D341Med (cell line): ENCODE measurements around the gene ZNF234.
"Not testable (repeated sequence)": the region's sequence is repeated elsewhere in the genome, so short reads cannot be mapped to it uniquely, and the experiment has no call there.

ENCODE experiments used
- DNase-seq: peaks from one replicate; pipeline ENCODE4 v3.0.0; 2012; ENCODE audit warnings: low spot score

Gene ZNF234

DNA sequence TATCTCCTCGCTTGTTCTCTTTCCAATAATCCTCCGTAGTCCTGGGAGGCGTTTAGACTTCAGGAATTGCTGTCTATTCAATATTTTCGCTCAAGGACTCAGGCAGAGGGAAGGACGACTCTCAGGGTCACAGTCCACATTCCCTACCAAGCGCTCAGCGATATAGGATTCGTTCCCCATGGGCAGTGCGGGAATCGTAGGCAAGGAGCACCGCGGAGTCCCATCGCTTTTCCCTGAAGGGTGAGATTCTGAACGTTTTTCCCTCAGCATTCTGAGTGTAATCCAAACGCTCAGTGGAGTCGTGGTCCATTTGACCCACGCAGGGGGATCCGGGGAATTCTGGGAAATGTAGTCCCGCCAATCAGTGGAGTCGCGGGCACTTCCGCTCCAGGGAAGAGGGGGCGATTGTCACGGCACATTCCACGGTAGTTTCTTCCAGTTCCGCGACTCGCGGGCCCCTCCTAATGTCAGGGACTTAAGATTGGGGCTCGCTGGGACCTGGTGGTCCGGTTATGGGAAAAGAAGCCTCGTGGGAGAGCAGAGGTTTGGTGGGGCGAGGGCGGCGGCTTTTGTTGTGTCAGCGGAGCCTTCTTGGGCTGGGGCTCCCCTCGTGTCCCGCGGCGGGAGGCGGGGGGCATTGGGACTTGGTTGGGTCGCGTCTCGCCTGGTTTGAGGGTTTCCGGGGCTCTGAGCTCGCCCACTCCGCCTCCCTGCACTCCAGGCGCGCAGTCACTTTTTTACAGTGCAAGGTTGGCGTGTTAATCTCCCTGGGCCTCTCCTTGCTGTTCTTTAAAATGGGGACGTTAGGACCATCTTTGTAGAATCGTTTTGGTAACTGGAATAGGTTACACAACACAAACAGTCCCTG is at the start of gene ZNF234:
Gene ZNF234, plus strand, starts transcription at position 364 of the 868 bp plus-strand sequence. CDS start 3,079 bp downstream, outside the sequence.
- DNase-seq: peak; percentile 91

- no peak for DNase-seq
These were observed 49.2 kb upstream of the ZNF234 start for GRCh38 chr19:44092108-44092507.

DNA sequence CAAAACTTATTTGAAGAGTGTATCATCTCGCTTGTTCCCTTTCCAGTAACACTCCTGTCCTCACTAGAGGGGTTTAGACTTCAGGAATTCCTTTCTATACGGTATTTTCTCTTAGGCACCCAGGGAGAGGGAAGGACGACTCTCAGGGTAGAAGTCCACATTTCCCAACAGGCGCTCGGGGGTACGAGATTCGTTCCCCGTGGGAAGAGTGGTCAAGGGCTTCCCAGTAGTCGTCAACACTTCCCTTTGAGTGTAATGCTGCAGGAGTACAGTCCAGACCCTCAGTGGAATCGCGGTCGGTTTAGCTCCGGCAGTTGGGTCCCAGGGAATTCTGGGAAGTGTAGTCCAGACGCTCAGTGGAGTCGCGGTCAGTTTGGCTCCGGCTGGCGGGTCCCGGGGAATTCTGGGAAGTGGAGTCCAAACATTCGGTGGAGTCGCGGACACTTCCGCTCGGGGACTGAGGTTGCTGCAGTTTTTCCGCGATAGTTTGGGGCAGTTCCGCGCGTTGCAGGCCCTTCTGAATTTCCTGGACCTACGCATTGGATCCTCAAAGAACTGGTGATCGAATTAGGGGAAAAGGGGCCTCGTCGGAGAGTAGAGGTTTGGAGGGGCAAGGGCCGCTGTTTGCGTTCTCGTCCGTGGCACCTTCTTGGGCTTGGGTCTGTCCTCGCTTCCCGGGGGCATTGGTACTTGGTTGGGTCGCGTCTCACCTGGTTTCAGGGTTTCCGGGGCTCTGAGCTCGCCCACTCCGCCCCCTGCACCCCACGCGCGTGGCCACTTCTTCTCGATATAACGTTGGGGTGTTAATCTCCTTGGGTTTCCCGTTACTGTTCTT is 47.2 kb upstream of the ZNF234 start, which contains the start of gene ZNF224:
Gene ZNF224, plus strand, starts transcription at position 431 of the 835 bp plus-strand sequence. CDS start 3,513 bp downstream, outside the sequence.
- DNase-seq: peak; percentile 92

DNA sequence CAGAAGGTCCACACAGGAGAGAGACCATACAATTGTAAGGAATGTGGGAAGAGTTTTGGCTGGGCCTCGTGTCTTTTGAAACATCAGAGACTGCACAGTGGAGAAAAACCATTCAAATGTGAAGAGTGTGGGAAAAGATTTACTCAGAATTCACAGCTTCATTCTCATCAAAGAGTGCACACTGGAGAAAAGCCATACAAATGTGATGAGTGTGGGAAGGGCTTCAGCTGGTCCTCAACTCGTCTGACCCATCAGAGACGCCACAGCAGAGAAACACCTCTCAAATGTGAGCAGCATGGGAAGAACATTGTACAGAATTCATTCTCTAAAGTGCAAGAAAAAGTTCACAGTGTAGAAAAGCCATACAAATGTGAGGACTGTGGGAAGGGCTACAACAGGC is 33.6 kb upstream of the ZNF234 start:
- no peak for DNase-seq

DNA sequence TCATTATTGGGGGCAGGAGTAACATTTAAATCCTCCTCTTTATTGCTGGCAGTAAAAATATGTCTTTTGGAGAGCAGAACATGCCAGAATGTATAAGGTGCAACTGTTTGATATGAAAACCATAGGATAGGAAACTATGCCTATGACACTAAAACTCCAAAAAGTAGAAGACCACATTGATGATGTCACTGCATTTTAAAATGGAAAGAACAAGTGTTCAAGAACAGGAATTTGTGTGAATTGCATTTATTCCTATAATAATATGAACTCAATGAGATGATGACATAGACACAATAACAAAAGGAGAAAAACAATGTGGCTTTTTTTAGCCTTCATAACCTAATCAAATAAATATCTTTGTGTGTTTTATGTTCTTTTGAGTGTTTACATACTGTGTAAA is 31.9 kb upstream of the ZNF234 start:
- DNase-seq: no peak

- DNase-seq: peak; percentile 33
These were observed 29.4 kb upstream of the ZNF234 start for GRCh38 chr19:44111910-44112463.

DNA sequence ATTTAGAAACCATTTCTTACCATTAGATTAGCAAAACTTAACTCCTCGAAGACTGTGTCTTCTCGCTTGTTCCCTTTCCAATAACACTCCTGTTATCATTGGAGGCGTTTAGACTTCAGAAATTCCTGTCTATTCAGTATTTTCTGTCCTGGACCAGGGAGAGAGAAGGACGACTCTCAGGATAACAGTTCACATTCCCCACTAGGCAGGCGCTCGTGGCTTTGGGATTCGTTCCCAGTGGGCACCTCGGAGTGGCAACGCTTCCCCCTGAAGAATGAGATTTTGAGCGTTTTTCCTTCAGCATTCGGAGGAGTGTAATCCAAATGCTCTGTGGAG is 28.6 kb upstream of the ZNF234 start:
- no peak for DNase-seq

DNA sequence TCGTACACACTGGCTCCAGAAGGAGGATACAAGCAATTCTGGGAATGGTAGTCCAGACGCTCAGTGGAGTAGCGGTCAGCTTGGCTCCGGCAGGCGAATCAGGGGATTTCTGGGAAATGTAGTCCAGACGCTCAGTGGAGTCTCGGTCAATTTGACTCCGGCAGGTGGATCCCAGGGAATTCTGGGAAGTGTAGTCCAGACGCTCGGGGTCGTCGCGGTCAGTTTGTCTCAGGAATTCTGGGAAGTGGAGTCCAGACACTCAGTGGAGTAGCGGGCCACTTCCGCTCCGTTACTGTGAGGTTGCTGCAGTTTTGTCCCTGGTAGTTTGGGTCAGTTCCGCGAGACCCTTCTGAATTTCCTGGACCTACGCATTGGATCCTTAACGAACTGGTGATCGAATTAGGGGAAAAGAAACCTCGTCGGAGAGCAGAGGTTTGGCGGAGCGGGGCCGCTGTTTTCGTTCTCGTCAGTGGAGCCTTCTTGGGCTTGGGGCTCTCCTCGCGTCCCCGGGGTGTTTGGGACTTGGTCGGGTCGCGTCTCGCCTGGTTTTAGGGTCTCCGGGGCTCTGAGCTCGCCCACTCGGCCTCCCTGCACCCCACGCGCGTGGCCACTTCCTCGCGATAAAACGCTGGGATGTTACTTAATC is 28.1 kb upstream of the ZNF234 start, which contains the start of gene ZNF225:
Gene ZNF225, plus strand, starts transcription at position 262 of the 646 bp plus-strand sequence. CDS start 2,429 bp downstream, outside the sequence.
- DNase-seq: peak; percentile 92

DNA sequence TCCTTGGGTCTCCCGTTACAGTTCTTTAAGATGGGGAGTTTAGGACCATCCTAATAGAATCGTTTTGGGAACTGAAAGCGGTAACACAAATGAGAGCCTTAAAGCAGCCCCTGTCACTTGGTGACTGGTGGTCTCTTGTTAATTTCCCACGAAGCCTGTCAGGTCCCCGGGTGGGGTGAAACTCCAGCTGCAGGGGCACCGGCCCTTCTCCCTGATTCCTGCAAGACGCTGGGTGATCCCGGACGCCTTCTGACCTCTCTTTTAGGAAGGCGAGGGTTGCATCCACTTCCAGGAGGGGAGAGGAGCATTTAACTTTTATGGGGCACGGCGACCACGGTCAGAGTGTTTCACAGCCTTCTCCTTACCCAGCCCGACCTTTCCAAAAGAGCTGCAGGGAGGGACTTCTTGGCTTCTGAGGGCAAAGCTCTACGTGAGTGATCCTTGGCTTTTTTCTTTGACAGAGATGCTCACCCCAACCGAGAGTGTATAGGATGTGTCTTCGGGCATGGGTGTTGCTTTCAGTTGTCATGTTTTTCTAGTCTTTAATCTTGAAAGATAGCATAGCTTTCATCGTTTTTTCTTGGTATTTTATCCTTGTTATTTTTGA is 27.5 kb upstream of the ZNF234 start:
- DNase-seq: peak; percentile 38

DNA sequence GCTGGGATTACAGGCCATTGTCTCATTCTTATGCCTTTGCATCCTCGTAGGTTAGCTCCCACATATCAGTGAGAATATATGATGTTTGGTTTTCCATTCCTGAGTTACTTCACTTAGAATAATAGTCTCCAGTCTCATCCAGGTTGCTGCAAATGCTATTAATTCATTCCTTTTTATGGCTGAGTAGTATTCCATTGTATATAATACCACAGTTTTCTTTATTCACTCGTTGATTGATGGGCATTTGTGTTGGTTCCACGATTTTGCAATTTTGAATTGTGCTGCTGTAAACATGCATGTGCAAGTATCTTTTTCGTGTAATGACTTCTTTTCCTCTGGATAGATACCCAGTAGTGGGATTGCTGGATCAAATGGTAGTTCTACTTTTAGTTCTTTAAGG is 20.2 kb upstream of the ZNF234 start:
- DNase-seq: not testable (repeated sequence)

GRCh38 chr19:44131955-44132354 is 9.4 kb upstream of the ZNF234 start:
- DNase-seq: no peak

DNA sequence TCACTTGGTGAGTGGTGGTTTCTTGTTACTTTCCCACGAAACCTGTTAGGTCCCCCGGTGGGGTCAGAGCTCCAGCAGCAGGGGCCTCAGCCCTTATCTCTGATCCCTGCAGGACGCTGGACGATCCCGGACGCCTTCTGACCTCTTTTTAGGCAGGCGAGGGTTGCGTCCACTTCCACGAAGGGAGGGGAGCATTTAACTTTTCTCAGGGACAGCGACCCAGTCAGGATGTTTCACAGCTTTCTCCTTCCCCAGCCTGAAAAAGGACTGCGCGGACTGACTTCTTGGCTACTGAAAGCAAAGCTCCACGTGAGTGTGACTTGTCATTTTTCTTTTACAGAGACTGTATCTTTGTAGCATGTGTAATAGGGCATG is 692 bp downstream of the ZNF234 start:
- DNase-seq: peak; percentile 35

GRCh38 chr19:44149776-44150175 is 8.4 kb downstream of the ZNF234 start:
- DNase-seq: no peak

DNA sequence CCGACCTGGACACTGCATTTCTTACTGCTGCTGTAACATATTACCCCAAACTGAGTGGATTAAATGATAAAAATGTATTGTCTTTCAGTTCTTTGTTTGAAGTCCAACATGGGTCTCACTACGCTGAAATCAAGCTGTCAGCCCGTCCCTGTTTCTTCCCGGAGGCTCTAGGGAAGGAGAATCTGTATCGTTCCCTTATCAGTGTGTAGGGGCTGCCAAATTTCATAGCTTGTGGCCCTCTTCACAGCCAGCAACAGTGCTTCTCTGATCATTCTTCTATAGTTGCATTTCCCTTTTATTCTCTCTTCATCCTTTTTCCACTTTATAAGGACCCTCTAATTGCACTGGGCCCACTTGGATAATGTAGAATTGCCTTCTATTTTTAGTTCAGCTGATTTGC is 10.1 kb downstream of the ZNF234 start:
- DNase-seq: no peak

GRCh38 chr19:44156475-44156874 is 15.1 kb downstream of the ZNF234 start:
- DNase-seq: no peak

GRCh38 chr19:44163789-44164188 is 22.4 kb downstream of the ZNF234 start:
- DNase-seq: no peak

GRCh38 chr19:44164327-44164672 is 22.9 kb downstream of the ZNF234 start:
- peak; percentile 15 for DNase-seq

DNA sequence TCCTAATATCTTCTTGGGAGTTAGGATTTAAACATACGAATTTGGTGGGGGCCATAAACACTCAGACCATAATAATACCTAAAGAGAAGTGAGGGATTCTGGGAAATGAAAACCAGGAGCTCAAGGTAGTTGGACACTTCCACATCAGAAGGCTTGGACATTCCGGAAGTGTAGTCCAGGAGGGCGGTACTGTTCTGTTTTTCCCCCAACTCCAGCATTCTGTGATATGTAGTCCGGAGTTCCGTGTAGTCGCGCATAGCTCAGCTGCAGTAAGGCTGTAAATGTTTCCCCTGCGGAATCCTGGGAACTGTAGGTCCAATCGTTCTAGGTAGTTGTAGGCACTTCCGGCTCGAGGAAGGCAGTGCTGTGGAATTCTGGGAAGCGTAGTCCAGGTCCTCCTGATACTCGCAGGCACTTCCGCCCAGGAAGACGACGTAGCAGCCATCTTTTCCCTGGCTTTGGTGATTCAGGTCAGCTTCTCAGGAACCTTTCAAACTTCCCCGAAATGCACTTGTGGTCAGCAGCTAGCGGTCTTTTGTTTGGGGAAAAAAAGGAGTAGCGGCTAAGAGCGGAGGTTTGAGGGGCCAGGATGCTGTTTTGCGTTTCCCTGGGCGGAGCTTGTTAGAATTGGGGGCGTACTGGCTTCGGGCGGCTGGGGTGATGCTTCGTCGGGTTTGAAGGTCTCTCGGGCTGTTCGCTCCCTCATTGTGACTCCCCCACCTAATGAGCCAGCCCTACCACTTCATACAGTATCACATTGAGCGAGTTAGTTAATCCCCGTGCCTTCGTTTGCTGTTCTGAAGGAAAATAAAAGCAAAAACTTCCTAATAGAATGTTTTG is 23.5 kb downstream of the ZNF234 start, which contains the start of gene ZNF226:
Gene ZNF226, plus strand, starts transcription at position 428 of the 840 bp plus-strand sequence. CDS start 4,981 bp downstream, outside the sequence.
- peak; percentile 89 for DNase-seq

DNA sequence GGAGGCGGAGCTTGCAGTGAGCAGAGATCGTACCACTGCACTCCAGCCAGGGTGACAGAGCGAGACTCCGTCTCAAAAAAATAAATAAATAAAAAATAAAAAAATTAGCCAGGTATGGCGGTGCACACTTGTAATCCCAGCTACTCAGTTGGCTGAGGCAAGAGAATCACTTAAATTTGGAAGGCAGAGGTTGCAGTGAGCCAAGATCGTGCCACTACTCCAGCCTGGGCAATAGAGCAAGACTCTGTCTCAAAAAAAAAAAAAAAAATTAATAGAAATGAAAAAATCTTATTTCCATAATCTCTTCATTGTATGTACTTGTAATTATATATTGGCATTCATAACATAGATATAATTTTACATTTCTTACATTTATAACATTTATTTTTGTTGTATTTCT is 29.3 kb downstream of the ZNF234 start:
- DNase-seq: not testable (repeated sequence)

DNA sequence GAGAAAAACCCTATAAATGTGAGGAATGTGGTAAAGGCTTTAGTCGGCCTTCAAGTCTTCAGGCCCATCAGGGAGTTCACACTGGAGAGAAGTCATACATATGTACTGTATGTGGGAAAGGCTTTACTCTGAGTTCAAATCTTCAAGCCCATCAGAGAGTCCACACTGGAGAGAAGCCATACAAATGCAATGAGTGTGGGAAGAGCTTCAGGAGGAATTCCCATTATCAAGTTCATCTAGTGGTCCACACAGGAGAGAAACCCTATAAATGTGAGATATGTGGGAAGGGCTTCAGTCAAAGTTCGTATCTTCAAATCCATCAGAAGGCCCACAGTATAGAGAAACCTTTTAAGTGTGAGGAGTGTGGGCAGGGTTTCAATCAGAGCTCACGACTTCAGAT is 35.2 kb downstream of the ZNF234 start:
- no peak for DNase-seq

DNA sequence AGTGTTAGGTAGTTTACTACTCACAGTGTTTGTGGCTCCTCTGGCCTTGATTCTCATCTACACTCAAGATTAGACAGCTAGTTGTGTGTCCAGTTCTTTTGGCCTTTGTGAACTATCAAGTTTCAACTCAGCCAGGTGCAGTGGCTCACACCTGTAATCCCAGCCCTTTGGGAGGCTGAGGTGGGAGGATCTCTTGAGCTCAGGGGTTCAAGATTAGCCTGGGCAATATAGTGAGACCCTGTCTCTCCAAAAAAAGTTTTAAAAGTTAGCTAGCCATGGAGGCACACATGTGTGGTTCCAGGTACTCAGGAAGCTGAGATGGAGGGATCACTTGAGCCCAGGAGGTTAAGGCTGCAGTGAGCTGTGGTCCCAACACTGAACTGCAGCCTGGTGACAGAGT is 39.6 kb downstream of the ZNF234 start:
- DNase-seq: no peak
